Astrocyte (in vitro differentiated cells and primary cell): ENCODE data around the gene ATXN8OS. TPM values are rescaled to one million over a fixed set of nuclear protein-coding genes. Genes with fewer than 3 reads are reported as not detected.

ENCODE experiments used
- DNase-seq: peaks from one replicate; pipeline ENCODE4 v3.0.0-alpha.2; 2010; ENCODE audit warnings: low read depth
- FAIRE-seq: peaks from 2 replicates; lab custom pipeline; 2011; peaks lifted over from hg19 to GRCh38; lab: Jason Lieb, UNC
- H2AFZ ChIP-seq: 2 replicates; pipeline ENCODE4 v1.6.0; 2012; ENCODE audit warnings: low read depth, low read length, inconsistent platforms
- H3K27ac ChIP-seq: 2 replicates; pipeline ENCODE4 v1.5.1; 2011; ENCODE audit warnings: low read depth, low read length, inconsistent platforms
- H3K27me3 ChIP-seq: 2 replicates; pipeline ENCODE4 v1.6.0; 2011; ENCODE audit warnings: low read length, inconsistent platforms; ENCODE audit not compliant: insufficient read depth
- H3K36me3 ChIP-seq: 2 replicates; pipeline ENCODE4 v1.5.1; 2011; ENCODE audit warnings: low read length, inconsistent platforms; ENCODE audit not compliant: insufficient read depth
- H3K4me1 ChIP-seq: 2 replicates; pipeline ENCODE4 v1.5.1; 2011; ENCODE audit warnings: low read length, inconsistent platforms; ENCODE audit not compliant: insufficient read depth
- H3K4me2 ChIP-seq: 2 replicates; pipeline ENCODE4 v1.6.0; 2012; ENCODE audit warnings: low read length, inconsistent platforms
- H3K4me3 ChIP-seq: 2 replicates; pipeline ENCODE4 v1.5.1; 2011; ENCODE audit warnings: low read depth, mild to moderate bottlenecking, low read length, inconsistent platforms; ENCODE audit not compliant: insufficient read depth
- H3K79me2 ChIP-seq: 2 replicates; pipeline ENCODE4 v1.6.0; 2012; ENCODE audit warnings: mild to moderate bottlenecking, low read length, inconsistent platforms; ENCODE audit not compliant: insufficient read depth
- H3K9ac ChIP-seq: 2 replicates; pipeline ENCODE4 v1.6.0; 2012; ENCODE audit warnings: mild to moderate bottlenecking, low read length, inconsistent platforms
- H3K9me3 ChIP-seq: 2 replicates; pipeline ENCODE4 v1.5.1; 2012; ENCODE audit warnings: low read depth, mild to moderate bottlenecking, low read length, inconsistent platforms; ENCODE audit not compliant: insufficient read depth
- H4K20me1 ChIP-seq: 2 replicates; pipeline ENCODE4 v1.6.0; 2012; ENCODE audit warnings: low read length, inconsistent platforms; ENCODE audit not compliant: insufficient read depth
- H3K27ac Mint-ChIP-seq: one replicate; pipeline ENCODE4 v1.8.0; 2021; ENCODE audit warnings: mild to moderate bottlenecking, mixed read lengths; ENCODE audit not compliant: unreplicated experiment
- H3K27me3 Mint-ChIP-seq: one replicate; pipeline ENCODE4 v1.8.0; 2021; ENCODE audit warnings: low read depth, mixed read lengths; ENCODE audit not compliant: unreplicated experiment
- H3K36me3 Mint-ChIP-seq: one replicate; pipeline ENCODE4 v1.8.0; 2021; ENCODE audit warnings: low read depth, mixed read lengths; ENCODE audit not compliant: unreplicated experiment
- H3K4me1 Mint-ChIP-seq: one replicate; pipeline ENCODE4 v1.8.0; 2021; ENCODE audit warnings: low read depth, mixed read lengths; ENCODE audit not compliant: unreplicated experiment
- H3K4me3 Mint-ChIP-seq: one replicate; pipeline ENCODE4 v1.8.0; 2021; ENCODE audit warnings: mild to moderate bottlenecking, moderate library complexity, mixed read lengths; ENCODE audit not compliant: unreplicated experiment
- H3K9me3 Mint-ChIP-seq: one replicate; pipeline ENCODE4 v1.8.0; 2021; ENCODE audit warnings: mild to moderate bottlenecking, mixed read lengths; ENCODE audit not compliant: unreplicated experiment
- EZH2 ChIP-seq: IDR thresholded peaks from 2 replicates; pipeline ENCODE4 v1.6.1; 2012; ENCODE audit warnings: mild to moderate bottlenecking, low read length, inconsistent platforms; ENCODE audit not compliant: insufficient read depth
- total RNA-seq: library from RNA; stranded (reverse); gene quantifications from 2 replicates; pipeline ENCODE4 v1.2.1, GENCODE V29; 2021
- TF ChIP-seq, protein P1 (sequence below): IDR thresholded peaks from 2 replicates; pipeline ENCODE4 v1.5.1; 2011; ENCODE audit warnings: low read depth, mild to moderate bottlenecking, inconsistent platforms, low read length, moderate library complexity; ENCODE audit not compliant: insufficient read depth

The ATXN8OS gene
- total RNA-seq, 1 donor from 2014 or later: not detected

DNA sequence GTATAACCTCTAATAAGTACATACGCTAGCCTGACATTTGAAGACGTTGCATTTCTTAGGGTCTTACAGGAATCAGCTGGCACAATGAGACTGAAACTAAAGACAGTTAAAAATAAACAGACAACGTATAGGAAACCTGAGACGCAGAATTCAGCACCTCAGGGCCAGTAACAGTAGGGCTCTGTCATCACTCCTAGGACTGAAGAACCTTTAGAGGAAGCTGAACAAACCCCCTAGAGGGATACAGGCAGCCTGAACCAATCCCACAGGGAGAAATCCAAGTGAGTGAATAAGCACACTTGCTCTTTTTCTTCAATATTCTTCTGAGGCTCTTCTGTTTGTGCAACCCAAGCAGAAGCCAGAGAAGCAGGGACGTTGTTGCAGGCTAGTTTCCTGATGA, 54.5 kb downstream of the ATXN8OS start:
- H3K4me3 Mint-ChIP-seq: no peak overlapping the region
- DNase-seq (no peak), FAIRE-seq (no peak)
- no peak overlapping the region for H3K27ac Mint-ChIP-seq
- no peaks in the 10 kb centered on the region for H3K36me3 Mint-ChIP-seq
- Histone ChIP-seq H3K4me1 (no peaks in the 10 kb centered on the region), H3K9me3 (no peaks in the 10 kb centered on the region), H3K27me3 (no peaks in the 10 kb centered on the region), H3K4me2 (no peak overlapping the region), H3K36me3 (no peaks in the 10 kb centered on the region), H3K9ac (no peak overlapping the region), H3K4me3 (no peak overlapping the region), H2AFZ (no peak overlapping the region), H3K27ac (no peak overlapping the region), H4K20me1 (no peaks in the 10 kb centered on the region), H3K79me2 (no peaks in the 10 kb centered on the region)
- H3K27me3 Mint-ChIP-seq: no peaks in the 10 kb centered on the region
- TF ChIP-seq, protein P1, sequence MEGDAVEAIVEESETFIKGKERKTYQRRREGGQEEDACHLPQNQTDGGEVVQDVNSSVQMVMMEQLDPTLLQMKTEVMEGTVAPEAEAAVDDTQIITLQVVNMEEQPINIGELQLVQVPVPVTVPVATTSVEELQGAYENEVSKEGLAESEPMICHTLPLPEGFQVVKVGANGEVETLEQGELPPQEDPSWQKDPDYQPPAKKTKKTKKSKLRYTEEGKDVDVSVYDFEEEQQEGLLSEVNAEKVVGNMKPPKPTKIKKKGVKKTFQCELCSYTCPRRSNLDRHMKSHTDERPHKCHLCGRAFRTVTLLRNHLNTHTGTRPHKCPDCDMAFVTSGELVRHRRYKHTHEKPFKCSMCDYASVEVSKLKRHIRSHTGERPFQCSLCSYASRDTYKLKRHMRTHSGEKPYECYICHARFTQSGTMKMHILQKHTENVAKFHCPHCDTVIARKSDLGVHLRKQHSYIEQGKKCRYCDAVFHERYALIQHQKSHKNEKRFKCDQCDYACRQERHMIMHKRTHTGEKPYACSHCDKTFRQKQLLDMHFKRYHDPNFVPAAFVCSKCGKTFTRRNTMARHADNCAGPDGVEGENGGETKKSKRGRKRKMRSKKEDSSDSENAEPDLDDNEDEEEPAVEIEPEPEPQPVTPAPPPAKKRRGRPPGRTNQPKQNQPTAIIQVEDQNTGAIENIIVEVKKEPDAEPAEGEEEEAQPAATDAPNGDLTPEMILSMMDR: no peak
- TF ChIP-seq EZH2: no peak
- no peaks in the 10 kb centered on the region for H3K9me3 Mint-ChIP-seq
- no peaks in the 10 kb centered on the region for H3K4me1 Mint-ChIP-seq

DNA sequence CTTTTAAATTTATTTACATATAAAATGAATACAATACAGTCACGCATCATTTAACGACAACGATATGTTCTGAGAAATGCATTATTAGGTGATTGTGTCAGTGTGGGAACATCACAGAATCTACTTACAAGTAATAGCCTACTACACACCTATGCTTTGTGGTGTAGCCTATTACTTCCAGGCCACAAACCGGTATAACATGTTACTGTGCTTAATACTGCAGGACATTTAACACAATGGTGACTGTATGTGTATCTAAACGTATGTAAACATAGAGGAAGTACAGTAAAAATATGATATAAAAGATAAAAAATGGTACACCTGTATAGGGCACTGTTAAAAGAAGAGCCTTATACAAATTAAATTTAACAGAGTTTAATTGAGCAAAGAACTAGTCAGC, 63.1 kb downstream of the ATXN8OS start:
- no peaks in the 10 kb centered on the region for H3K27me3 Mint-ChIP-seq
- no peaks in the 10 kb centered on the region for H3K27me3 ChIP-seq
- FAIRE-seq (no peak), DNase-seq (no peak)
- H3K79me2 ChIP-seq: no peaks in the 10 kb centered on the region
- H3K4me1 ChIP-seq: no peaks in the 10 kb centered on the region
- no peak for TF ChIP-seq EZH2
- TF ChIP-seq, protein P1: no peak
- H4K20me1 ChIP-seq: no peaks in the 10 kb centered on the region
- no peak overlapping the region for H3K9ac ChIP-seq
- H3K9me3 ChIP-seq: no peaks in the 10 kb centered on the region
- H3K4me3 Mint-ChIP-seq: no peak overlapping the region
- no peaks in the 10 kb centered on the region for H3K9me3 Mint-ChIP-seq
- no peaks in the 10 kb centered on the region for H3K36me3 Mint-ChIP-seq
- peaks cover 11% of the 10 kb centered on the region for H3K4me1 Mint-ChIP-seq
- H3K4me3 ChIP-seq: no peak overlapping the region
- H3K4me2 ChIP-seq: no peak overlapping the region
- no peak overlapping the region for H3K27ac ChIP-seq
- no peaks in the 10 kb centered on the region for H3K36me3 ChIP-seq
- H3K27ac Mint-ChIP-seq: no peak overlapping the region
- H2AFZ ChIP-seq: no peak overlapping the region

DNA sequence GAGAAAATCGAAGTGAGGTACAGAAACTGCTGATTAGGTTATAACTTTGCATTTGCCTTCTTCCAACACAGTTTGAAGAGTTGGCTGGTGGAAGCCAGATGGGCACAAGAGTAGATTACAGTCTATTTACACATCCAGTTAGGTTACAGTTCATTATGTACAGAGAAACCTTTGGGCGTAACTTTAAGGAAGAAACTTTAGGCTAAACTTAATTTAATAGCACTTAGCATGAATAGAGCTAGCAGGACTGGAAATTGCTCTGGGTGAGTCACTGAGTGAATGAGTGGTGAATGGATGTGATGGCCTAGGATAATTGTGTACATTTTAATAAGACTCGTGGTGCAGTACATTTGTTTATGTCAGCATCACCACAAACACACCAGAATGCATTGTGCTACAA, 63.5 kb downstream of the ATXN8OS start:
- H3K9me3 ChIP-seq: no peaks in the 10 kb centered on the region
- TF ChIP-seq, protein P1: no peak
- TF ChIP-seq EZH2: no peak
- H3K36me3 Mint-ChIP-seq: no peaks in the 10 kb centered on the region
- H3K27ac ChIP-seq: no peak overlapping the region
- no peaks in the 10 kb centered on the region for H4K20me1 ChIP-seq
- peak overlapping the region; percentile 25 for H2AFZ ChIP-seq
- H3K27me3 ChIP-seq: no peaks in the 10 kb centered on the region
- peaks cover 11% of the 10 kb centered on the region for H3K4me1 Mint-ChIP-seq
- no peak overlapping the region for H3K4me3 ChIP-seq
- no peak overlapping the region for H3K4me3 Mint-ChIP-seq
- no peak overlapping the region for H3K9ac ChIP-seq
- no peak for FAIRE-seq
- H3K27me3 Mint-ChIP-seq: no peaks in the 10 kb centered on the region
- DNase-seq: no peak
- H3K79me2 ChIP-seq: no peaks in the 10 kb centered on the region
- no peak overlapping the region for H3K4me2 ChIP-seq
- H3K9me3 Mint-ChIP-seq: no peaks in the 10 kb centered on the region
- no peaks in the 10 kb centered on the region for H3K4me1 ChIP-seq
- no peaks in the 10 kb centered on the region for H3K36me3 ChIP-seq
- no peak overlapping the region for H3K27ac Mint-ChIP-seq
